Activated CD8-positive, alpha-beta T cell treated with anti-CD3 and anti-CD28 coated beads for 36 hours (primary cell): Measurements from ENCODE around the gene ADAMTSL4. TPM values are rescaled to one million over a fixed set of nuclear protein-coding genes. Genes with fewer than 3 reads are reported as not detected.

ENCODE experiments used
- ATAC-seq: fragments of 200-7000 bp; cut with Tn5 transposase; one replicate; pipeline ENCODE4 v1.10.0; 2021; ENCODE audit warnings: mild to moderate bottlenecking, moderate library complexity
- CTCF ChIA-PET: fragments of 350-600 bp; sonication (Branson Sonifier 250); formaldehyde crosslinking; loops from one replicate; lab custom pipeline; 2021; ENCODE audit warnings: antibody characterized with exemption; lab: Charles Lee
- POLR2A ChIA-PET: fragments of 350-600 bp; sonication (Branson Sonifier 250); formaldehyde crosslinking; loops from one replicate; lab custom pipeline; 2021; ENCODE audit warnings: antibody characterized with exemption; lab: Charles Lee
- DNase-seq: peaks from one replicate; pipeline ENCODE4 v3.0.0-alpha.2; 2020
- H3K27ac Mint-ChIP-seq: one replicate; pipeline ENCODE4 v1.8.0; 2021; ENCODE audit warnings: mild to moderate bottlenecking, mixed read lengths
- H3K27me3 Mint-ChIP-seq: one replicate; pipeline ENCODE4 v1.8.0; 2021; ENCODE audit warnings: mixed read lengths
- H3K36me3 Mint-ChIP-seq: one replicate; pipeline ENCODE4 v1.8.0; 2021; ENCODE audit warnings: low read depth, mixed read lengths
- H3K4me1 Mint-ChIP-seq: one replicate; pipeline ENCODE4 v1.8.0; 2021; ENCODE audit warnings: low read depth, mixed read lengths
- H3K4me3 Mint-ChIP-seq: one replicate; pipeline ENCODE4 v1.8.0; 2021; ENCODE audit warnings: mild to moderate bottlenecking, moderate library complexity, mixed read lengths
- H3K9me3 Mint-ChIP-seq: one replicate; pipeline ENCODE4 v1.8.0; 2021; ENCODE audit warnings: mixed read lengths
- intact Hi-C: fragments of 100-400 bp; cut with micrococcal nuclease; formaldehyde crosslinking; loops from one replicate; pipeline ENCODE4 v1.10.0; 2022
- total RNA-seq, 2 experiments: library from RNA; stranded (reverse); gene quantifications; one replicate each; pipeline ENCODE4 v1.2.3, GENCODE V29; 2021
- TF ChIP-seq, protein P1 (sequence below): fragments of 200-600 bp; IDR thresholded peaks from one replicate; pipeline ENCODE4 v1.8.0; 2022; ENCODE audit warnings: antibody characterized with exemption, mild to moderate bottlenecking

ADAMTSL4 gene
- total RNA-seq, 2 experiments from 2014 or later, result 0.11 to 0.20 TPM

DNA sequence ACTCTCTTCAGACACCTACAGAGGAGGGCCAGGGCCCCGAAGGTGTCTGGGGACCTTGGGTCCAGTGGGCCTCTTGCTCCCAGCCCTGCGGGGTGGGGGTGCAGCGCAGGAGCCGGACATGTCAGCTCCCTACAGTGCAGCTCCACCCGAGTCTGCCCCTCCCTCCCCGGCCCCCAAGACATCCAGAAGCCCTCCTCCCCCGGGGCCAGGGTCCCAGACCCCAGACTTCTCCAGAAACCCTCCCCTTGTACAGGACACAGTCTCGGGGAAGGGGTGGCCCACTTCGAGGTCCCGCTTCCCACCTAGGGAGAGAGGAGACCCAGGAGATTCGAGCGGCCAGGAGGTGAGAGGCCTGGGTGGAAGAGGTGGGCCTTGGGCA is 3.7 kb downstream of the ADAMTSL4 start:
- CTCF ChIA-PET, result interaction anchor here (4.9 kb wide), 1 partner anchor 8 kb away, joined by 45 read pairs; no protein-coding TSS in a partner anchor
- intact Hi-C loops, result no loop called here
- H3K27me3 Mint-ChIP-seq, result peaks cover 16% of the 10 kb centered on the region
- H3K4me3 Mint-ChIP-seq, result no peak overlapping the region
- H3K36me3 Mint-ChIP-seq, result no peaks in the 10 kb centered on the region
- ATAC-seq, result no peak
- no peak overlapping the region for H3K27ac Mint-ChIP-seq
- H3K9me3 Mint-ChIP-seq, result no peaks in the 10 kb centered on the region
- H3K4me1 Mint-ChIP-seq, result peaks cover 29% of the 10 kb centered on the region
- POLR2A ChIA-PET, result interaction anchor here (0.5 to 3.0 kb wide), 5 partner anchors 10 to 106 kb away, joined by 3 to 8 read pairs (median 3); partner anchors contain the start of gene ENSA
- TF ChIP-seq, protein P1, sequence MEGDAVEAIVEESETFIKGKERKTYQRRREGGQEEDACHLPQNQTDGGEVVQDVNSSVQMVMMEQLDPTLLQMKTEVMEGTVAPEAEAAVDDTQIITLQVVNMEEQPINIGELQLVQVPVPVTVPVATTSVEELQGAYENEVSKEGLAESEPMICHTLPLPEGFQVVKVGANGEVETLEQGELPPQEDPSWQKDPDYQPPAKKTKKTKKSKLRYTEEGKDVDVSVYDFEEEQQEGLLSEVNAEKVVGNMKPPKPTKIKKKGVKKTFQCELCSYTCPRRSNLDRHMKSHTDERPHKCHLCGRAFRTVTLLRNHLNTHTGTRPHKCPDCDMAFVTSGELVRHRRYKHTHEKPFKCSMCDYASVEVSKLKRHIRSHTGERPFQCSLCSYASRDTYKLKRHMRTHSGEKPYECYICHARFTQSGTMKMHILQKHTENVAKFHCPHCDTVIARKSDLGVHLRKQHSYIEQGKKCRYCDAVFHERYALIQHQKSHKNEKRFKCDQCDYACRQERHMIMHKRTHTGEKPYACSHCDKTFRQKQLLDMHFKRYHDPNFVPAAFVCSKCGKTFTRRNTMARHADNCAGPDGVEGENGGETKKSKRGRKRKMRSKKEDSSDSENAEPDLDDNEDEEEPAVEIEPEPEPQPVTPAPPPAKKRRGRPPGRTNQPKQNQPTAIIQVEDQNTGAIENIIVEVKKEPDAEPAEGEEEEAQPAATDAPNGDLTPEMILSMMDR, result no peak
- no peak for DNase-seq

- TF ChIP-seq, protein P1, result no peak
- Mint-ChIP-seq H3K27ac (no peak overlapping the region), H3K4me3 (no peak overlapping the region), H3K36me3 (no peaks in the 10 kb centered on the region), H3K4me1 (peaks cover 26% of the 10 kb centered on the region), H3K9me3 (no peaks in the 10 kb centered on the region), H3K27me3 (peaks cover 13% of the 10 kb centered on the region)
- DNase-seq (no peak), ATAC-seq (no peak)
- ChIA-PET POLR2A (interaction anchor here (0.7 to 3.0 kb wide), 4 partner anchors 9 to 76 kb away, joined by 3 to 8 read pairs (median 4); partner anchors contain the start of gene ENSA), CTCF (no interaction called here)
- intact Hi-C loops, result no loop called here
These were observed 4.3 kb downstream of the ADAMTSL4 start for GRCh38 chr1:150553392-150554085.

DNA sequence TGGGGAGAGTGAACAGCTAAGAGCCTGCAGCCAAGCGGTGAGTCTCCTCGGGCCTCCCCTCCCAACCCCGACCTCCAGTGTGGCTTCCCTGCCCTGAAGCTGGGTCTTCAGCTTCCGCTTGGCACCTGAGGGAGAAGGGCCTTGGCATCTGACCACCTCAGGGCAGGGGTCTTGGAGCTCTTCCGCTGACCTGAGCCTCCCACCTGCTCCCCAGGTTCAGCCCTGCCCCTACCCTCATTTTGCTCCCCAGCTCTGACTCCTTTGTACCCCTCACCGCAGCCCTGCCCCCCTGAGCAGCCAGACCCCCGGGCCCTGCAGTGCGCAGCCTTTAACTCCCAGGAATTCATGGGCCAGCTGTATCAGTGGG is 4.9 kb downstream of the ADAMTSL4 start:
- Mint-ChIP-seq H3K36me3 (no peaks in the 10 kb centered on the region), H3K4me1 (peaks cover 26% of the 10 kb centered on the region), H3K4me3 (no peak overlapping the region), H3K9me3 (no peaks in the 10 kb centered on the region), H3K27me3 (peaks cover 12% of the 10 kb centered on the region), H3K27ac (no peak overlapping the region)
- intact Hi-C loops, result no loop called here
- DNase-seq (no peak), ATAC-seq (no peak)
- ChIA-PET CTCF (no interaction called here), POLR2A (interaction anchor here (1.4 kb wide), 1 partner anchor 17 kb away, joined by 4 read pairs; no protein-coding TSS in a partner anchor)
- TF ChIP-seq, protein P1, result no peak

GRCh38 chr1:150555198-150555970 is 6.2 kb downstream of the ADAMTSL4 start:
- H3K9me3 Mint-ChIP-seq, result no peaks in the 10 kb centered on the region
- intact Hi-C loops, result no loop called here

More at GRCh38 chr1:150555198-150555970, 6.2 kb downstream of the ADAMTSL4 start:
- ATAC-seq (no peak), DNase-seq (peak; percentile 1)
- Mint-ChIP-seq H3K27ac (no peak overlapping the region), H3K27me3 (peaks cover 5% of the 10 kb centered on the region), H3K4me3 (no peak overlapping the region), H3K36me3 (no peaks in the 10 kb centered on the region), H3K4me1 (peaks cover 25% of the 10 kb centered on the region)
- CTCF ChIA-PET, result no interaction called here
- TF ChIP-seq, protein P1, result no peak
- POLR2A ChIA-PET, result interaction anchor here (0.6 kb wide), 1 partner anchor 386 kb away, joined by 3 read pairs; no protein-coding TSS in a partner anchor
